Fibroblast of villous mesenchyme (primary cell): ENCODE data around the gene ETV4. TPM values are rescaled to one million over a fixed set of nuclear protein-coding genes. Genes with fewer than 3 reads are reported as not detected.

Source experiments
- DNase-seq: peaks from one replicate; pipeline ENCODE4 v3.0.0-alpha.2; 2010; ENCODE audit warnings: low read depth
- H3K4me3 ChIP-seq: 2 replicates; pipeline ENCODE4 v1.5.1; 2011; ENCODE audit warnings: low read depth, mild to moderate bottlenecking, low read length
- CTCF ChIP-seq: IDR thresholded peaks from 2 replicates; pipeline ENCODE4 v1.5.1; 2012; ENCODE audit warnings: low read depth, mild to moderate bottlenecking, low read length; ENCODE audit not compliant: insufficient read depth
- total RNA-seq: library from RNA; depleted of rRNA; stranded (reverse); fragments of >200 nt; gene quantifications from 2 replicates; pipeline ENCODE4 v1.2.3, GENCODE V29; 2012

Gene ETV4
- total RNA-seq, 1 donor, result 4.7 TPM

GRCh38 chr17:43560461-43561427 is 14.6 kb upstream of the ETV4 start:
- no peak for DNase-seq
- no peak for TF ChIP-seq CTCF
- H3K4me3 ChIP-seq, result no peak overlapping the region

- H3K4me3 ChIP-seq, result no peak overlapping the region
- DNase-seq, result no peak
- no peak for TF ChIP-seq CTCF
These were observed 13.1 kb upstream of the ETV4 start for GRCh38 chr17:43559161-43559816.

GRCh38 chr17:43558805-43559160 is 12.6 kb upstream of the ETV4 start:
- TF ChIP-seq CTCF, result no peak
- H3K4me3 ChIP-seq, result no peak overlapping the region
- DNase-seq, result no peak

- TF ChIP-seq CTCF, result no peak
- DNase-seq, result peak; percentile 90
- no peak overlapping the region for H3K4me3 ChIP-seq
These were observed 10.2 kb upstream of the ETV4 start for GRCh38 chr17:43556292-43556691.

- DNase-seq, result no peak
- no peak for TF ChIP-seq CTCF
- no peak overlapping the region for H3K4me3 ChIP-seq
These were observed 8.7 kb upstream of the ETV4 start for GRCh38 chr17:43554857-43555256.

GRCh38 chr17:43553573-43553972 is 7.4 kb upstream of the ETV4 start:
- no peak for TF ChIP-seq CTCF
- no peak for DNase-seq
- no peak overlapping the region for H3K4me3 ChIP-seq
